GM18951 (cell line): ENCODE results near the gene METRN.

Source experiments
- POLR2A ChIP-seq: IDR thresholded peaks from 4 replicates; pipeline ENCODE4 v1.6.1; 2011; ENCODE audit warnings: mild to moderate bottlenecking; ENCODE audit not compliant: insufficient read length, insufficient read depth; ENCODE audit errors: extremely low read depth
- in situ Hi-C: fragments of 300-500 bp; cut with MboI; formaldehyde crosslinking; loops from one replicate; pipeline ENCODE4 v1.12.0; 2022; ENCODE audit warnings: low sequenced_read_pairs, mixed read lengths, inconsistent platforms; ENCODE audit not compliant: unreplicated experiment

The METRN gene

DNA sequence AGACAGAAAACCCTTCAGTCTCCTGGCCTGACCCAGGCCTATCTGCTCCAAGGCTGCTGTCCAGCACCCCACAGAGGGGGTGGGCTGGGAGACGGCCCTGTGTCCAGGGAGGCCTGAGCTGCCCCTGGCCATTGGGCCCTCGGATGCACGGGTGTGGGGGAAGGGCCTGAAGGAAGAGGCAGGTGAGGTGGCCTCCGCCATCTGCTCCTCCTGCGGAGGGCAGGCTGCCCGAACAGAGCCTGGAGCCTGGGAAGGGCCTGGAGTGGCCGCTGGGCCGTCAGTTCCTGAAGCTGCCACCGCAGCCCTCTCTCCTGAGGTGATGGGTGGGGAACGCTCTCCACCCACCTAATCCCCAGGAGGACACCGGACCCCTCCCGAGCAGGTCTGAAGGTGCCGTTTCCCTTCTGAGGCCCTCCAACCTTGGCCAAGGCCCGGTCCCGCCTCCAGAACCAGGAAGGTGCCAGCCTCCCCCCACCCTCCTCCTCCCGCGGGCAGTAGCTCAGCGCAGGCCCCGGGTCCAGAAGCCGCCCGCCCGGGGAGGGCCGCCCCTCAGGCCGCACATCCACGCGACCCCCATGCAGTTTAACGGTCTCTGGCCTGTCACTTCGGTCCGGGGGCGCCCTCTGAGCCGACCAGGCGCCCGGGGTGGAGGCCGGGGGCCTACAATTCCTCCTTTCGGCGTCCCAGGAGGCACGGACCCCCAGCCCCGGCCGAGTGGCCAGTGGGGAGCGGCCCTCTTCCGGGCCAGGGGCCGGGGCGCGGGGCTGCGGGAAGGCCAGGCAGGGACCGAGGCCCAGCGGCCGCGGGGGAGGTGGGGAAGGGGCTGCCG lies 10.2 kb upstream of the METRN start:
- TF ChIP-seq POLR2A: no peak
- in situ Hi-C loops: no loop called here

DNA sequence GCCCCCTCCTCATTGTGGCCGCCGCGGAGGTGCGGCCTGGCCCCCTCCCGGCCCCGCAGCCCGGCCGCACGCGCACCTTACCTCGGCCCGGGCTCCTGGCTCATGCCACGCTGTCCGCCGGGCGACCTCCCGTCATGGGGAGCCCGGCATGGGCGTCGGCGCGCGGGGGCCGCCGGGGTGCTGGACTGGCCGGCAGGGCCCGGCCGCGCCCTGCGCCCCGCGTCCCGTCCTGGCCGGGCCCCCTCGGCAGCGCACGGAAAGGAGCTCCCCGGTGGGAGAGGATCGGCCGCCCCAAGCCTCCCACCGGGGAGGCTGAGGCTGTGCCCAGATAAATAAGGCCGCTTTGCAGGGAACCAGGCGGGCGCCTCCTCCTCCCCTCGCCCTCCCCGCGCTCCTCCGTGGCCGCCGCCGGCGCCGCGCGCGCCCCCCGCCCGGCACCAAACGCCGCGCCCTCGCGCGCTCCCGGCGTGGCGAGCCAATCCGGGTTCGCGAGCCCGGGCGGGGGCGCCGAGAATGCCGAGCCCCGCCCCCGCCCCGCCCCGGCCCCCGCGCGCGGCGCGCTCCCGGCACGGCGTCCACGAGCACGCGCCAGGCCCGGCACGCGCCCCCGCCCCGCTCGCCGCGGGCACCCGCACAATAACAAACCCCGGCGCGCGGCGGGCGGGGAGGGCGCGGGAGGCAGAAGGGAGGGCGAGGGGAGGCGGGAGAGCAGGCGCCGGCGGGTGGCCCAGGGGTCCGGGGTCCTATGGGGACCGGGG lies 9.3 kb upstream of the METRN start, which contains the start of gene FBXL16:
TSS of gene FBXL16 (minus strand) at position 371 of the 758 bp plus-strand sequence. CDS start 8,396 bp downstream, outside the sequence.
- in situ Hi-C loops: no loop called here
- TF ChIP-seq POLR2A: no peak

DNA sequence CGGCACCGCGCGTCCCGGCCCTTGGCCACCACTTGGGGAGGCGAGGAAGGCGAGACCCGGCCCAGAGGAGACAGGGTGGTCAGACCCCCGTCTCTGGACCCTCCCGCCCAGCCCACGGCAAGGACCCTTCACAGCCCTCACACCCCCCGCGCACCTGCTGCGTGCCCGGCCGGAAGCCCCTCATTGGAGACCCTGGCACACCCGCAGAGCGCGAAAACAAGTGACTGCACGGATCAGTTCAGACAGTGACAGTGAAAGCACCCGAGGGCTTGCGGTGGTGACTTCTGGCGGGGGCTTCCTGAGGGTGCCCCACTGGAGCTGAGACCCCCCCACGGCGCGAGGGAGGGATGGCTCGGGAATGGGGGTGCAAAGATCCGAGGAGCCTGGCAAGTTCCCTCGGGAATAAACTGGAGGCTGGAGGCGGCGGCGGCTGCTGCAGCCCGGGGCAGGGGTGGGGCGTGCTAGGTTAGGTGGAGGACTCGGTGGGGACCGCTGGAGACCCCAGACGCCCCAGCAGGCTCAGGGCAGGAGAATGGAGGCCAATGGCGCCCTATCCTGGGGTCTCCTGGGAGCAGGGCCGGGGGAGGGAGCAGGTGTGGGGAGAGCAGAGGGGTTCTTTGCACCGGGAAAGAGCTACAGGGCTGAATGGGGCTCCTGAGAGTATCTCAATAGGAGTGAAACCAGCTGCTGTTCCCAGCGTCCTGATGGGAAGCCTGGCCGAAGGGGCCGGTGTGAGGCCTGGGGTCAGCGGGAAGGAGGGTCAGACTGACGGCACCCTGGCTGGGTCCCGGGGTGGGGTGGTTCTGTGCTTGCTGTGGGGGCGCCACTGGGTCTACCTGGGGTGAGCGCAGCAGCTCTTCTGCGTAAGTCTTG lies 8.5 kb upstream of the METRN start:
- in situ Hi-C loops: no loop called here
- TF ChIP-seq POLR2A: no peak

DNA sequence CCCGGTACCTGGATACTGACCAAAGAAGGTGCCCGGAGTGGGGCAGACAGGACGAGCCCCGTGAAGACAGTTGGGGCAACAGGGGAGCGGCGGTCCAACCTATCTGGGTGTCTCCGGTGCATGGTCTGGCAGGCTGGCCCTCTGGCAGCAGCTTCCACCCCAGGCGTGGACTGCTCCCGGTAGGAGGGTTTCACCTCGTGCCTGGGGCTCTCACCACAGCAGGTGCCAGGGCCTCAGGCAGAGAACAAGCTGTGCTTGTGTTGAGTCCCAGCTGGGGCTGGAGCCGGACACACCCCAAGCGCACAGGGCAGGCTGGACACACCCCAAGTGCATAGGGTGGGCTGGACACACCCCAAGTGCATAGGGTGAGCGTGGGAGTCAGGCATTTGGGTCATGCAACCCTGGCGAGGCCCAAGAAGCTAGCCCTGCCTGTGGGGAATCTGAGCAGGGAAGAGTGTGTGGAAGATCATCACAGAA lies 7.8 kb upstream of the METRN start:
- in situ Hi-C loops: no loop called here
- no peak for TF ChIP-seq POLR2A

DNA sequence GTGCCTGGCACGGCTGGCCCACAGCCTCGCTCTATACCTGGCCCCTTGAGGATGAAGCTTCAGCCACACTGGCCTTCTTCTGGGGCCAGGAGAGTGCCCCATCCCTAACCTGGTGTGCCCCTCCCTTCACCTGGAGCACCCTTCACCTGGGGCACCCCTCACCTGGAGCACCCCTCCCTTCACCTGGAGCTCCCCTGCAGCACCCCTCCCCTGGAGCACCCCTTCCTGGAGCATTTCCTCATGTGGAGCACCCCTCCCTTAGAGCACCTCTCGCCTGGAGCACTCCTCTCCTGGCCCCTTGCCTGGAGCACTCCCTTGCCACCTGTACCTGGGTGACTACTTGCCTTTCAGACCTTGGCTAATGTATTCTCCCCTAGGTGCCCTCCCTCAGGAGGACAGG lies 6.9 kb upstream of the METRN start:
- in situ Hi-C loops: no loop called here
- TF ChIP-seq POLR2A: no peak

DNA sequence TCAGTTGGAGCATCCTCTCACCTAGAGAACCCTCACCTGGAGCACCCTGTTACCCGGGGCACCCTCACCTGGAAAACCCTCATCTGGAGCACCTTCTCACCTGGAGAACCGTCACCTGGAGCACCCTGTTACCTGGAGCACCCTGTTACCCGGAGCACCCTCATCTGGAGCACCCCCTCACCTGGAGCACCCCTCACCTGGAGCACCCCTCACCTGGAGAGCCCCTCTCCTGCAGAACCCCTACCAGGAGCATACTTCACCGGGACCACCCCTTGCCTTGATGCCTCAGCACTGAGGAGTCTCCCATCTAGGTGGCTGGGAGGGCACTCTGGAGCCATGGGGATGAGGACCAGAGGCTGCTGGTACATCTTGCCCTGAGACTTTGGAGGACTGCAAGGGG lies 6.0 kb upstream of the METRN start:
- TF ChIP-seq POLR2A: no peak
- in situ Hi-C loops: no loop called here

DNA sequence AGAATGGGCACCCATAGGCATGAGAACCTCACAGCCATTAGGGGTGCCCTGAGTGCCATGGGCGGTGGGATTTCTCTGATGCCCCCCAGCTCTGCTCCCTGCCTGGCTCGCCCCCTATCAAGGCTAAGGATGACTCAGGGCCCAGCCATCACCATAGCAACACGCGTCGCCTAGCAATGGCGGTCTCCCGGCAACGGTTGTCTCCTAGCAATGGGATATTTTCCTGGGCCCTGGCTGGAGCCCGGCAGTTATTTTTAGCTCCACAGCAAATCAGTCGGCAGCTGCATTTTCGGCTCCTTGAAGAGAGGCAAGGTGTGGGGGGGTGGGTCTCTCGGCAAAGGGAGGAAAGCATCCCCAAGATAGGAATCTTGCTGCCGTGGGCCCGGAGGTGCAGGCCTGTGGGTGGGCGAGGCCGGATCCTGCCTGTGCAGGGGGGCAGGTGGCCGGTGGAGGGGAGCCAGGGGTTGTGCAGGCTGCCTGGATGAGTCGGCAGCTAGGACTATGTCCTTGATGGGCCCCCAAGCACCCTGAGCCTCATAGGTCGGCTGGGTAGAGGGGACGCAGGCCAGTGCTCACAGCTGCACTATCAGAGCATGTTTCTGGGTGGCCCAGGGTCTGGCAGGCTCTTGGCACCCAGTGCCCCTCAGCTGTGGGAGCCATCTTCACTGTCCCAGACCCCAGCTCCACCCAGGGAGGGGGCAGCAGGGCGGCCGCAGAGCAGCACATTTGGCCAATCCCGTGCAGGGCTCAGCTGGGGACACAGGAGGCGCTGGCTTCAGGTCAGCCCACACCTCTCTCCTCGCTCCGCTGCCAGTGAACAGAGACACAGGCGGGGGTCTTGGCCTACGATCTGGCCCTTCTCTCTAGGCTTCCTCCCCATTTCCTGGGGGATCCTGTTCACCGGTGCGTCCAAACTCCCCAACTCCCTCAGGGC lies 5.1 kb upstream of the METRN start:
- in situ Hi-C loops: loop anchor here (10.0 kb wide), 1 partner anchor 75 kb away; the partner anchor contains the start of genes CHTF18 and RPUSD1
- TF ChIP-seq POLR2A: no peak

DNA sequence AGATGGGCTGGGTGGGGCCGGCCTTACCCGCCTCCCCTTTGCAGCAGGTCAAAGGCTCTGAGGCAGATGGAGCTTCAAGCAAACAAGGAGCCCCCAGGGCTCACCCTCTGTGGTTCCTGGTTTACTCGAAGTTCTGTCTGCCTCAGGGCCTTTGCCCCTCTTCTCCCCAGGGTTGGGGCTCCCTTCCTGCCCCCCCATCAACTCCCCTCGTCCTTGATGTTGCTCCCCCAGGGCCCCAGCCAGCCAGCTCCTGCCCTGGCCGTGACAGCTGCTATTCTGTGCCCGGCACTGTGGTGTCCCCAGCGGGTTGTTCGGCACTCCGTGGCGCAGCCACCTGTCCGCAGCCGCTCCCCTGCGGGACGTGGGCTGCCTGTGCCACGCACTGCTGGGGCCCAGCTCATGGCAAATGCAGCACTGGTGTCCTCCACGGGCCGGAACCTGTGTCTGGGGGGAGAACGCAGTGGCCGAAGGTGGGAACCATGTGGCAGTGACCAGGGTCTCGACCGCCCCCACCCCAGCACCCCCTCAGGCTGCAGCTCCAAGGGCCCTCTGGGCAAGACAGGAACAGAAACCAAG lies 4.3 kb upstream of the METRN start:
- TF ChIP-seq POLR2A: no peak
- in situ Hi-C loops: loop anchor here (10.0 kb wide), 1 partner anchor 74 kb away; the partner anchor contains the start of genes CHTF18 and RPUSD1

DNA sequence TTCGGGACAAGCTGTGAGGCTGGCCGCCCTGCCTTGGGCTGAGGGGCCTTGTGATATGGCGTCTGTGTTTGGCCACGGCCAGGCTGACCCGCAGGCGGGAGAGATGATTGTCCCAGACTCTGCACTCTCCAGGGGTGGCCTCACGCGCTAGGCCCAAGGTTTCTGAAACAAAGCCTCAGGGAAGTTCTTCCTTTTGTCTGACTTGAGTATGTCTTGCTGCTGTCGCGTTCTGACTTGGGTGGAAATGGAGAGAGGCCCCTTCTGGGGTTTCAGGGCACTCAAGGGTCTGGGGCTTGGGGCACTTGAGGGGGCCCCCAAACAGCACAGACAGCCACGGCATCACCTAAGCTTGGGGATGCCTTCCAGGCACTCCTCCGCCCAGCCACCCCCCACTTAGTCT lies 3.8 kb upstream of the METRN start:
- in situ Hi-C loops: loop anchor here (10.0 kb wide), 1 partner anchor 74 kb away; the partner anchor contains the start of genes CHTF18 and RPUSD1
- TF ChIP-seq POLR2A: no peak

DNA sequence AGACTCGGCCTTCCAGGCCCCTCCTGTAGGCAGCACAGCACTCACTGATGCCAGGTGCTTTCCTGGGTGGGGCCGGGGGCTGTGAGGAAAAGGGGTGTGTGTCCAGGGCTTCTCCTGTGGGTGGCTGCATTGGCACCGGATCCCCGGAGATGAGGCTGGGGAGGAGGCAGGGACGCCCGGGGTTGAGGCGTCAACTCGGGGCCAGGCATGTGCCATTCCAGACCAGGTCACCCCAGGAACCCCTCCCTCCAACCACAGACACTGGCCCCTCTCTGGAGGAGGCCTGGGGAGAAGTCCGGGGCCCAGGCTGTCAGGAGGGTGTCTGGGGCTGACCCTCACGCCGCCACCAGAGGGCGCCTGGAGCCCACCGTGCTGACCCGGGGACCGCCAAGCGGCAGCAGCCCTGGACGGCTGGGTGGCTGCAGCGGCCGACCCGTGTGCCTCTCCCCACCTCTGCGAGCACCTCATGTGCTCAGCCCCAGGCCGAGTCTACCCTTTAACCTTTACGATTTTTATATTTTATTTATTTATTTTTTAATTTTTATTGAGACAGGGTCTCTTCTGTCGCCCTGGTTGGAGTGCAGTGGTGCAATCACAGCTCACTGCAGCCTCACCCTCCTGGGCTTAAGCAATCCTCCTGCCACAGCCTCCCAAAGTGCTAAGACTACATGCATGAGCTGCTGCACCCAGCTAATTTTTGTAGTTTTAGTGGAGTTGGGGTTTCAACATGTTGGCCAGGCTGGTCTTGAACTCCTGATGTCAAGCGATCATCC lies 3.2 kb upstream of the METRN start:
- in situ Hi-C loops: loop anchor here (10.0 kb wide), 1 partner anchor 73 kb away; the partner anchor contains the start of genes CHTF18 and RPUSD1
- TF ChIP-seq POLR2A: no peak

DNA sequence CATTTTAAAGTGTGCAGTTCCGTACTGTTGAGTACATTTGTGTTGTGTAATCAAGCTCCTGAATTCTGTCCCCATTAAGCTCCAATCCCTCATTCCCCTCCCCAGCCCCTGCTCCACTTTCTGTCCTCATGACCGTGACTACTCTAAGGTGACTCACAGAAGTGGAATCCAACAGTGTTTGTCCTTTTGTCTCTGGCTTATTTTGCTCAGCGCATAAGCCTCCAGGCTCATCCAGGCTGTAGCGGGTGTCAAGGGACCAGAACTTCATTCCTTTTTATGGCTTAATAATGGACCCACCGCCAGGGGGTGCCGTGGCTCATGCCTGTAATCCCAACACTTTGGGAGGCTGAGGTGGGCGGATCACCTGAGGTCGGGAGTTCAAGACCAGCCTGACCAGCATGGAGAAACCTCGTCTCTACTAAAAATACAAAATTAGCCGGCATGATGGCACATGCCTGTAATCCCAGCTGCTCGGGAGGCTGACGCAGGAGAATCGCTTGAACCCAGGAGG lies 2.1 kb upstream of the METRN start:
- in situ Hi-C loops: loop anchor here (10.0 kb wide), 1 partner anchor 72 kb away; the partner anchor contains the start of genes CHTF18 and RPUSD1
